Fibroblast of lung (primary cell): Measurements from ENCODE around the gene ZDHHC11. TPM values are rescaled to one million over a fixed set of nuclear protein-coding genes. Genes with fewer than 3 reads are reported as not detected.
"Not testable (repeated sequence)": the region's sequence is repeated elsewhere in the genome, so short reads cannot be mapped to it uniquely, and the experiment has no call there.

Experiments used
- DNase-seq, 2 donors: peaks; one replicate each; pipeline versions ENCODE4 v3.0.0 to v3.0.0-alpha.2; 2010; ENCODE audit warnings: low read depth in 2 of 2
- H2AFZ ChIP-seq: 2 replicates; pipeline ENCODE4 v1.5.1; 2012; ENCODE audit warnings: low read length, control low read depth, inconsistent platforms
- H3K27ac ChIP-seq: 2 replicates; pipeline ENCODE4 v1.5.1; 2011; ENCODE audit warnings: low read length, control low read depth; ENCODE audit not compliant: insufficient read depth
- H3K27me3 ChIP-seq: 2 replicates; pipeline ENCODE4 v1.5.1; 2011; ENCODE audit warnings: mild to moderate bottlenecking, low read length; ENCODE audit not compliant: control insufficient read depth, insufficient read depth
- H3K36me3 ChIP-seq: 2 replicates; pipeline ENCODE4 v1.5.1; 2011; ENCODE audit warnings: low read length; ENCODE audit not compliant: control insufficient read depth, insufficient read depth
- H3K4me1 ChIP-seq: 2 replicates; pipeline ENCODE4 v1.5.1; 2011; ENCODE audit warnings: low read length; ENCODE audit not compliant: control insufficient read depth, insufficient read depth; ENCODE audit errors: extremely low read depth
- H3K4me2 ChIP-seq: 2 replicates; pipeline ENCODE4 v1.5.1; 2011; ENCODE audit warnings: low read length, control low read depth; ENCODE audit not compliant: insufficient read depth; ENCODE audit errors: extremely low read depth
- H3K4me3 ChIP-seq, 4 experiments: fragments of 200-600 bp in 1 of 4; sonication (generic) in 1 of 4; replicated peaks in 1 of 4; 2 replicates each; pipeline ENCODE4 v1.5.1; 2011 to 2016; ENCODE audit warnings: low read length in 4 of 4, low read depth in 3 of 4, mild to moderate bottlenecking in 3 of 4, control low read depth in 2 of 4, inconsistent platforms in 1 of 4, mixed read lengths in 1 of 4; ENCODE audit not compliant: insufficient read depth in 1 of 4; ENCODE audit errors: control extremely low read depth in 1 of 4
- H3K79me2 ChIP-seq: 2 replicates; pipeline ENCODE4 v1.5.1; 2012; ENCODE audit warnings: mild to moderate bottlenecking, low read length, inconsistent platforms; ENCODE audit not compliant: control insufficient read depth, insufficient read depth
- H3K9ac ChIP-seq: 2 replicates; pipeline ENCODE4 v1.5.1; 2011; ENCODE audit warnings: mild to moderate bottlenecking, low read length, control low read depth; ENCODE audit not compliant: insufficient read depth
- H3K9me3 ChIP-seq: 2 replicates; pipeline ENCODE4 v1.5.1; 2012; ENCODE audit warnings: low read depth, low read length; ENCODE audit not compliant: control insufficient read depth, insufficient read depth
- H4K20me1 ChIP-seq: 2 replicates; pipeline ENCODE4 v1.5.1; 2011; ENCODE audit warnings: low read length; ENCODE audit not compliant: control insufficient read depth, insufficient read depth; ENCODE audit errors: extremely low read depth
- CTCF ChIP-seq, 2 donors: IDR thresholded peaks in 1 of 2; conservative IDR thresholded peaks in 1 of 2; 1 replicate in 1 of 2; 2 replicates in 1 of 2; pipeline ENCODE4 v1.5.1; 2011 to 2012; ENCODE audit warnings: low read length in 2 of 2, control low read depth in 1 of 2, inconsistent platforms in 1 of 2, low read depth in 1 of 2, mild to moderate bottlenecking in 1 of 2
- EZH2 ChIP-seq: IDR thresholded peaks from 2 replicates; pipeline ENCODE4 v1.5.1; 2012; ENCODE audit warnings: low read length, control low read depth, mild to moderate bottlenecking; ENCODE audit errors: missing control alignments
- polyA plus RNA-seq, 2 donors: library from polyadenylated mRNA; depleted of rRNA in 1 of 2; stranded (reverse) in 1 of 2; unstranded in 1 of 2; fragments of >200 nt; gene quantifications; 2 replicates each; pipeline ENCODE4 v1.2.1, GENCODE V29; 2011 to 2012; ENCODE audit warnings: missing spikeins in 1 of 2
- total RNA-seq: library from RNA; depleted of rRNA; stranded (reverse); fragments of >200 nt; gene quantifications from 2 replicates; pipeline ENCODE4 v1.2.1, GENCODE V29; 2014

ZDHHC11 gene
- total and polyA plus RNA-seq, 2 donors (not counting 1 experiment from before 2014, with no cell fraction given) = 0.23 to 2.5 TPM

- no peaks in the 10 kb centered on the region for H3K9me3 ChIP-seq
- H4K20me1 ChIP-seq = no peaks in the 10 kb centered on the region
- no peaks in the 10 kb centered on the region for H3K36me3 ChIP-seq
- no peak overlapping the region for H2AFZ ChIP-seq
- H3K4me1 ChIP-seq = no peaks in the 10 kb centered on the region
- no peak for TF ChIP-seq EZH2
- TF ChIP-seq CTCF (conservative IDR thresholded peaks at IDR 0.05 in 1 of 2, IDR thresholded peaks at IDR 0.05 in 1 of 2; ENCODE audit: low read depth in 1 of 2, low read length in 2 of 2) = no peak
- H3K4me2 ChIP-seq = no peak overlapping the region
- DNase-seq = no peak
- H3K4me3 ChIP-seq = no peak overlapping the region
- no peak overlapping the region for H3K9ac ChIP-seq
- H3K79me2 ChIP-seq = no peaks in the 10 kb centered on the region
- H3K27me3 ChIP-seq = no peaks in the 10 kb centered on the region
- no peak overlapping the region for H3K27ac ChIP-seq
Observed at GRCh38 chr5:751496-751895, 99.3 kb downstream of the ZDHHC11 start.

GRCh38 chr5:750226-750625 lies 100.6 kb downstream of the ZDHHC11 start:
- H4K20me1 ChIP-seq, H3K27ac ChIP-seq, H3K4me1 ChIP-seq: not testable (repeated sequence)

GRCh38 chr5:749101-749670 lies 101.6 kb downstream of the ZDHHC11 start:
- Histone ChIP-seq H3K4me2 (no peak overlapping the region), H3K27ac (no peak overlapping the region), H3K9ac (no peak overlapping the region), H3K79me2 (no peaks in the 10 kb centered on the region), H3K9me3 (no peaks in the 10 kb centered on the region), H3K4me1 (no peaks in the 10 kb centered on the region), H4K20me1 (no peaks in the 10 kb centered on the region), H3K27me3 (no peaks in the 10 kb centered on the region), H2AFZ (no peak overlapping the region), H3K36me3 (no peaks in the 10 kb centered on the region), H3K4me3 (no peak overlapping the region)
- DNase-seq = no peak
- no peak for TF ChIP-seq EZH2

More at GRCh38 chr5:750226-750625, 100.6 kb downstream of the ZDHHC11 start:
- not testable (repeated sequence) for H3K36me3 ChIP-seq, H3K79me2 ChIP-seq, H3K27me3 ChIP-seq, H3K4me3 ChIP-seq, DNase-seq, H3K9me3 ChIP-seq, H3K4me2 ChIP-seq, H3K9ac ChIP-seq, H2AFZ ChIP-seq

GRCh38 chr5:748011-748980 lies 102.5 kb downstream of the ZDHHC11 start:
- not testable (repeated sequence) for H3K79me2 ChIP-seq, DNase-seq, H3K4me3 ChIP-seq, H3K9me3 ChIP-seq, H3K9ac ChIP-seq, H3K36me3 ChIP-seq, H3K27me3 ChIP-seq, H3K27ac ChIP-seq, H3K4me1 ChIP-seq, H3K4me2 ChIP-seq, H2AFZ ChIP-seq, H4K20me1 ChIP-seq

GRCh38 chr5:747303-747844 lies 103.4 kb downstream of the ZDHHC11 start:
- not testable (repeated sequence) for H3K27me3 ChIP-seq, H3K4me3 ChIP-seq, H3K27ac ChIP-seq, H3K36me3 ChIP-seq, H2AFZ ChIP-seq, H3K4me2 ChIP-seq, H4K20me1 ChIP-seq, H3K9ac ChIP-seq, DNase-seq, H3K4me1 ChIP-seq, H3K79me2 ChIP-seq, H3K9me3 ChIP-seq
